GM19372 (cell line): Measurements from ENCODE around the gene MAML2.

Experiments used
- ATAC-seq: cut with Tn5 transposase; IDR thresholded peaks from one replicate; pipeline ENCODE4 v1.9.1; 2021; ENCODE audit warnings: mild to moderate bottlenecking, low read depth, moderate library complexity; ENCODE audit not compliant: unreplicated experiment

MAML2 gene

DNA sequence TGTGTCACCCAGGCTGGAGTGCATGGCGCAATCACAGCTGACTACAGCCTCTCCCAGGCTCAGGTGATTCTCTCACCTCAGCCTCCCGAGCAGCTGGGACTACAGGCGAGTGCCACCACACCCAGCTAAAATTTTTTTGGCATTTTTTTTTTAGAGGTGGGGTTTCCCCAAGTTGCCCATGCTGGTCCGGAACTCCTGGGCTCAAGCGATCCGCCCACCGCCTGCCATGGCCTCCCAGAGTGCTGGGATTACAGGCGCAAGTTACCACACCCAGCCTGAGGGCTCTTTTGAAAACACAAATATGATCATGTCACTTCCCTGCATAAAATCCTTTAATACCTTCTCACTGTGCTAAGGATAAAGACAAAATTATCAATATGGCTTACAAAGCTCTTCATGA, 88.1 kb downstream of the MAML2 start:
- no peak for ATAC-seq

DNA sequence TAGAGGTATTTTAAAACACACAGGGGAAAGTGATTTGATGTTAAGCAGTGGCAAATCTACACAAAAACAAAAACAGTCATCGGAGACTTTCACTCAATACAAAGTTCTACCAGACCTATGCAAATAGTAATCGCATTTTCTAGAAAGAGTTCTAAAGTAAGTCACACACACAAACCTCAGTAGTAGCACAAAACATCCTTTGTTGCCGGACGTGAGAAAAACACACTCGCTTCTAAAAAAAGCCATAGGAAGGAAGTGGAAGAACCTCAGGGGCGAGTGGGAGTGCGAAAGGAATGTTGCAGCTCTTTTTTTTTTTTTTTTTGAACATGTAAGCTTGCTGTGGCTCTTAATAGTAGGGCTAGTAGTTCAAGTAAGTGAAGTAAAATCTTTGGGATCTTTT, 88.9 kb downstream of the MAML2 start:
- peak; percentile 52 for ATAC-seq

DNA sequence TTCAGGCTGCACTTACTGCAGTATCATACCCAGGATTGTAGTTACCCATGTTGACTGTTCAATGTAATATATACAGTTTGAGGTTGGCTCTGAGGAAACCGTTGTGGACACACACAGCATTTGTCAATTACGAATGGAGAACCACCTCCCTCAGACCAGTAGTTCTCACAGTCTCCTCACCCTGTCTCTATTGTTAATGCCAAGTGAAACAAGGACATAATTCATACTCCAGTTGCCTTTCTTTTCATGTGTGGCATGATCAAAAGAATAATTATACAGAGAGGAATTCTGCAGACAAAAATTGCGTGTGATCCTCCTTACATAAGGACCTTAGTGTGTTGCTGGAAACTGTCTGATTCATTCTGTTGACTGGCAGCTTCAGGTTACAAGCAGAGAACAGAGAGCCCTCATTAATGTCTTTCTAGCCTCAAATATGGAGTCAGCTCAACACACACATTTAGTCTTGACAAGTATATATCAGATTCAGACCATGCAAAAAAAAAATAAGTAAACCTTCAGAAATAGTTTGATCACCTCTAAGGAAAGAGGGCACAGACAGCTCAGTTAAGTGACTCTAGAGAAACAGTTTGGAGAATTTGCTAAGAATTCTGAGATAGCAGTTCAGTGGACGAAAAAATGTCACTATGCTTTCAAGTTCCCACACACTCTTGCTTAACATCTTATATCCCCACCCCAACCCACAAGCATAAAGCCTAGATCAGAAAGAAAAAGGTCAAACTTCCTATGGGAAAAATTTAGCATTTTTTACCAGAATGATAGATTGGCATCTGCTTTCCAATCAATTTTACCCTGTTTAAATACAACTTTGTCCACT, 96.1 kb downstream of the MAML2 start:
- ATAC-seq = no peak

DNA sequence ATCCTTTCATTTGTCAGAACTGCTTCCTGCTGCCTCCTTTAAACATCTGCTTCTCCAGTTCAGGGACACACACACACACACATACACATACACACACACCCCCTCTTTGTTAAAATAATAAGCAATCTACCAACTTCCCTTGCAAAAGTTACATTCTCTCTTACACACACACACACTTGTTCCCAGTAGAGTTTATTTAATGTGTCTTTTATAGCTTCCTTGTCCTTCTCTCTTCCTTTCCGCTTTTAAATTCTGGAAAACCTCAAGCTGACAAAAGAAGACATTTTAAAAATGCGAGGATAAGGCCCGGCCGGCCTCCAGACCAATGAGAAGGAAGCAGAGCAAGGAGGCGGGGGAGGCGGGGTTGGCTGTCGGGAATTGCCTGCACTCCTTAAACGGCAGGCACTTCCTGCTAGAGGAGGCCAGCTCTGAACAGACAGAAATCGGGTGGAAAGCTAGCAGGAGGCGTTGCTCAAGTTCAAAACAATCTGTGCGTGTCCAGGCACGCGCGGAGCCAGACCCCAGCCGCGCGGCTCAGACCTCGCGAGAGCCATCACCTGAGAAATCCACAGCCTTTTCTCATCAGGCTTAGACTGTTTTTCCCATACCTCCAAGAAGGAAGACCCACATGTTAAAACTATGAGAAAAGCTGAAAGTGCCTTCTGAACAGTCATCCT, 99.9 kb downstream of the MAML2 start:
- ATAC-seq = peak; percentile 97

DNA sequence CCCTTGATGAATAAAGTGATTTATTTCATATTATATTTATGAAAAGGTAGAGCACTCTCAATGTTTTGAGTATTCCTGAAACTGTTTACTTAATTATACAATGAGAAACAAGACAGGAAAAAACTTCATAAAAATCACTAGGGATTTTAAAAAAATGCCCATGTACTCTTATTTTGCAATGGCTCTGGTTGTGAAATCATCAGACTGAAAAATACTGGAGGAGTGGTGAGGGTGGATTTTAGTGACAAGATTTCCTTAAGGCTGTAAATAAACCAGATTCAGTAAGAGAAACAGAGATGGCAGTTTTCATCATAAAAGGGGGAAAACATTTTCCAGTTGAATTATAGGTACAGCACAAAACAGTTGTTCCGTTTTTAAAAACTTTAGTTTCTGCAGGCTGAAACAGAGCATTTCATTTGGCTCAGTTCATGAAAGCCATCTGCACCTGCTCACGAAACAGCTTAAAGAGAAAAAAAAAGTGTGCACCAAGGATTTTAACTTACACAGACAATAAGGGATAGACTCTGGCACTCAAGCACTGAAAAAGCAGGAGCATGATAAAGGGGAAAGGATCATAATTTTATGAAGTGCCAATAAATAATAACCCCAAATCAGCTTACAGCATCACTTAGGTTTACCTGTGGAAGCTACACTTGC, 100.7 kb downstream of the MAML2 start:
- no peak for ATAC-seq

DNA sequence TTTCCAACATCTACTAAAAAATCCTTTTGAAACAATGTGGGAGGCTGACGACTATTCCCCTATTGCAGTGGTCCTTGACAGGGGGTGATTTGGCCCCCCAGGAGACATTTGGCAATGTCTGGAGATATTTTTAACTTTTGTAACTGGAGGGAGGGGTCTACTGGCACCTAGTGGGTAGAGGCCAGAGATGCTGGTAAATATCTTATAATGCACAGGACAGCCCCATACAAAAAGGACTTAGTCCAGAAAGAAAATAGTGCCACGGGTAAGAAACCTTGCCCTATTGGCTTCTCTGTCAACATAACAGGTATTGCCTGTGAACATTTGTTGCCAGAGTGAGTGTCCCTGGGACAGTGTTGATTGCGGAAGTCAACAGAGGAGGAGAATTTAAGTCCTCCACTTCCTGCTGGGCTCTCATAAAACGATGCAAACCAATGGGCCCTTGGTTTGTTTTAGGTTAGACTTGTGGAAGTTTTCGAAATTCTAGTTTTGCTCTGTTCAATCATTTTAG, 101.6 kb downstream of the MAML2 start:
- no peak for ATAC-seq

DNA sequence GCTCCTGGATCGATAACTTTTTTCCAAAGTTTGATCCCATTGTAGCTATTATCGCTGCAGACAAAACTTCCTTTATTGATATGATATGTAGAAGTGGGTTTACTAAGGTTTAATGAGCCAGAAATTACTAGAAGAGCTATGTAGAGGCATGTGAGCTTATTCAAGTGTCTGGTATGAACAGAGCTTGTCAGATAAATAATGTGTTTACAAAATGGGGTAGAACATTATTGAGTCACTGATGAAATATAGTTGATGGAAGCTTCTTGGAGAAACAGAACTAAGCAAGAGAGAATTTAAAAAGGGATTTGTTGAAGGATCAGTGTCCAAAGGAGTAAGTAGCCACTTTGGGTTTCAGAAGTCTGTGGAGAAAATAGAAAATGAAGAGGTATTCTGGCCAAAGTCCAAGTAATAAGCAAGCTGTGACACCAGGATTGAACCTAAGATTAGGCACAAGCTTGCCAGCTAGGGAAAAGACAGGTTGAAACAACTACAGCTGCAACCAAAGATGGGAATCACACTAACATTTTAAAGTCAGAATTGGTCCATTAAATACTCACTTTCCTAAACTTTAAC, 104.3 kb downstream of the MAML2 start:
- ATAC-seq = no peak

DNA sequence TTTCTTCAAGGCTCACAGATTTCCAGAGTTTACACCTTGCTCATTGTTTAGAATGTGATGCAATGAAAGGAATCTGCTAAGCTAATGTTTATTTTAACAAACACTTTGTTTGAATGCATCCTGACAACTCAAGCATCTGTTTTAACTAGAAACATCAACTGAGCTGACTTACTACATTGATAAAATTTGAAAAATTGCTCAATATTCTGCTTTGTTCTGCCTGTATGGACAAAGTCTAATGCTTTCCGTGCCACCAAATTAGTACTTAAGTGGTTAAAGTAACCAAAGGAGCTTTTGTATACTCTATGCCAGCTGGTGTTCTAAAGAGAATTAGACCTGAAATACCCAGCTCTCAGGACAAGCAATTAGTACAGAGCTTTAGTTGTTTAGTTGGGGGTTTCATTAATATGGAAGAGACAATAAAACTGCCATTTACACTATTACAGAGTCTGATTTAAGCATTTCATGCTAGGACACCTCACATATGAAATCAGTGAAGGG, 105.2 kb downstream of the MAML2 start:
- ATAC-seq = no peak

DNA sequence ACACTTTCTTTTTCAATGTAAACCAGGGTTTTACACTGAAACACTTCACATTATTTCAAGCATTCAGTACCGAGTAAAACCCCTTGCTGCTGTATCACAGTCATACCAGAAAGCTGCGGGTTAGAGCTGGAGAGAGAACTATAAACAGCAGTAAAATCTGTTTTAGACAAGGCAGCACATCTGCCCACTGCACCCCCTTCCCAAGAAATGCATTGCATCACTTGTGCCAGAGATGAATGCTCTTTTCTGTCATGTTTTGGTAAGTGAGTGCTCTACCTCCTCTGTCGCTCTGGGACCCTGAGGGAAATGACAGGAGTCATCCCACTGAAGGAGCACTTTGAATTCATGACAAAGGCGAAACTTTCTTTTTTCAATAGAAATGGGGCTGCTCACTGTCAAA, 107.2 kb downstream of the MAML2 start:
- ATAC-seq = no peak

DNA sequence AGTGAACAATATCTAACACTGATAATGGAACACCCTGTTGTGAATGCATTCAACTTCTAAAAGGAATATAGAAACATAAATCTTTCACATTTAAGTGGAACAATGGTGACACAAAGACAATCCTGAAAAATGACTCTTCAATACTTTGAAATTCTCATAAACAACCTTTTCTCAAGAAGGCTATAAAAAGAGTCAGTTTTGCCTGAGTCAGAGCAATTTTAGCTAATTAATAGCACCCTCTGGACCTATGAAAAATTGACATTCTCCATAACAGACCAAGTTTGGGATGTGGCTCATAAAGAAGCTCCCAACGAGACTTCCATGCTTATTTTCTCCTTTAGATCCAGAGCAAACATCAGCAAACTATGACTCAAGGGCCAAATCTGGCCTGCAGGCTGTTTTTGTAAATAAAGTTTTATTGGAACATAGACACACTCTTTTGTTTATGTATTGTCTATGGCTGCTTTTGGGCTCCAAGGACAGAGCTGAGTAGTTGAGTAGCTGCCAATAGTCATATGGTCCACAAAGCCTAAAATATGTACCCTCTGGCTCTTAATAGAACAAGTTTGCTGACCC, 108.0 kb downstream of the MAML2 start:
- ATAC-seq = no peak

DNA sequence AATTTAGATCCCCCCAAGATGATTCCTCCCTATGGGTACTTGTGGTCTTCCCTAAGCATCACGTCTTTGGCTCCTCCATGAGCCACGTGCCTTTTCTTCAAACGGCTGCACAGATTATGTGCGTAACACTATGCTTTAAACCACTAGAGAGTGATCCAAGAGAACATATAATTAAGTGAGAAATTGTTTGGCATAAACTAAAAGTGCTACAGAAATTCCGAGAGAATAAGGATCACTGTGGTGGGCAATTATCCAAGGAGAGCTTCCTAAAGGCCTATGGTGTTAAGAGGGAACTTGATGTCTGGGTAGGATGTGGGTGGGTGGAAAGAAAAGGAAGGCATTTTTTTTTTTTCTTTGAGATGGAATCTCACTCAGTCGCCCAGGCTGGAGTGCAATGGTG, 110.9 kb downstream of the MAML2 start:
- no peak for ATAC-seq

DNA sequence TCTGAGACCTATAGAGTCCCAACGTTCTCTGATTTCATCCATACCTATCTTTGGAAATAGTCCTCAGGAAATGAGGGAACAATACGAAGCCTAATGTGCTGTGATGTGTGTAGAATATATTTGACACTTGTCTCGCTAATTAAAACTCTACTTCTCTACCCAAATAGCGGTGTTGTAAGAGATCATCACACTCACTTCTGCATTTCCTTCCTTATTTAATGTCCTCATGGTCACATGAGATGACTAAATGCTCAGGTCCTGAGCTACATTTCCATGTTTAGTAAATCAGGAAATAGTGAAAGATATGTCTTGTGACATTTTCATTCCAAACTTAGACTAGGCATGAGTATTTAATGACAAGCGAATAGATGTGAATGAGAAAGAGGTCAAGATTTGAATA, 112.3 kb downstream of the MAML2 start:
- ATAC-seq = no peak

DNA sequence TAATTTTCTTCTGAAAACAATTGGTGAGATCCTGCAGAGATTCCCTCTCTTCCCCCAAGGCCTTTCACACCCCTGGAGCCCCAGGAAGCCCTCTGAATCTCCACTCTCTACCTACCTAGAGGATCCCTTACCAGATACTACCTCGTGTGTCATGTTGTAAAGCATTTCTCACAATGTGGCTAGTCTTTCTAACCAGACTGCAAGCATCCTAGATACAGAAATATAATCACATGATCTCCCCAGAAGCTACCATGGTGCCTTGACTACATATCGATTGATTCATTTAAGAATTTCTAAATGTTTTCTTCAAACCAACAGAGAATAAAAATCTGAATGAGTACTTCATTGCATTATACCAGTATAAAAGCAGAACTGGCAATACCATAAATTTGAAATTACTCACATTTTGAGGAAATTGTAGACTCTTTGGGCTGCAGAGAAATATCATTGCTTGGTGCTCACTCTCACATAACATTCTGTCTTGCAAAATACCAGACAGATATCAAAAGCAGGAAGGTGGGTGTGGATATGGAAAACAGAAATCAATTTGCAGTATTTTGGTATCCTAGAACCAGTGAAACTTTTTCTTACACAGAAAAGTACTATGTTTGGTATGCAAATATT, 113.5 kb downstream of the MAML2 start:
- ATAC-seq = no peak

DNA sequence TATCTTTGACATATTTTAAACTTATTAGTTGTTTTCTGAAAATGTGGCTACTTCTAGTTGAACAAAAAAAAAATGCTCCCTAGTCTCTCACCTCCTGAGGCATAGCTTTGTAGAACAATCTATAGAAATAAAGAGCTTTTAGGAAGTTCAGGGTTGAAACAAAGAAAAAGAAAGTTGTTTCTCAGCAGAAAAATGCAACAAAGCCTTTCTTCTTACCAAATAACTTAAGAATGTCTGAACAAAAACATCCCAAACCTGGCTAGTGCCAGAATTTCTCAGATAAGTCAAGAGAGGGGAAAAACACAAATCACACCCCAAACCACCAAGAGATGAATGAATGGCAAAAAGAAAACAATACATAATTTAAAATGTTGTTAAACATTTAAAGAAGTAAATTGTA, 114.1 kb downstream of the MAML2 start:
- ATAC-seq = no peak

DNA sequence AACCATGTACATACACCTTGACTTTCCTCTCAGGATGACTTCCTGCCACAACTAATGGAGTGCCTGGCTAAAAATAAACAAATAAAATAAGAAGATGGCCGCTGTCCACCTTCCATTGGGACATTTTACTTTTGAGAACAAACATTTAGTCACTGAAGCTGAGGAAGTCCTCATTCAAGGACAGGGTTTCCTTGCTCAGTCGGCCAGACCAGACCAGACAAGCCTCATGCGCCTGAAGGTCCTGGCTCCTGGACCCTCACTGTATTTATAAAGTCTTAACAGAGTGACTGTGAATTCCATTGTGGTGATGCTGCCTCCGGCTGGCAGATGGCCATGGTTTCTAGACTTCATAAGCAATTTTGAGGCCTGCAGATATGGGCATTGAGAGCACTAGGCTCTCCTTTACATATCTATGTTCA, 114.5 kb downstream of the MAML2 start:
- ATAC-seq = no peak

DNA sequence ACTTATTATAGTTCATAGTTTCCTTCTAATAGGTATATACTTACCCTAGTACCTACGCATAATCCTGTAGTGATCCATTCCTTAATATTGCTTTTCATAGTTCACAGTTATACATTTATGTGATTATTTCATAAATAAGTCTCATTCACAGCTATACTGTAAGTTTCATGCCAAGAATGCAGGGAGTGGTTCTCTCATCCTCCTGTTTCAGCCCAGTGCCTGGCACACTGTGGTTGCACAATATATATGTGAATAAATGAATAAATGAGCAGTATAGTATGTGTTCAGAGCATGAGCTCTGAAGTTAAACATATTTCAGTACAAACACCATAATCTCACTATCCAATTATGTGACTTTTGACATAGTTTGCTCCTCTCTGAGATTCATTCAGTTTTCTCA, 115.8 kb downstream of the MAML2 start:
- no peak for ATAC-seq

DNA sequence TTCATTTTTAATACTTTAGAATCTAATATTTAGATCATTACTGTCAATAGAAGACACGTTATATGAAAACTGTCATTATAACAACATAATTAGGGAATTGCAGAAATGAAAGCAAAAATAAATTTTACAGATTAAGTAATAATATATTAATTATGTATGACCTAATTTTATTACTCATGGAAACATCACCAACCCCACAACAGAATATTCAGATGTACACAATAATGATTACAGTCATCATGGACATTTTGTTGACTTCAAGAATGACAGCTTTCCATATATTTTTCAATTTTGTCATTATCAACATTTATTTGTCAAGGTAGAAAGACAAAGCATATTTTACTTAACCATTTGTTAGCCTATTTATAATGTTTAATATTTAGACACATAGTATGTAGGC, 119.9 kb downstream of the MAML2 start:
- no peak for ATAC-seq

DNA sequence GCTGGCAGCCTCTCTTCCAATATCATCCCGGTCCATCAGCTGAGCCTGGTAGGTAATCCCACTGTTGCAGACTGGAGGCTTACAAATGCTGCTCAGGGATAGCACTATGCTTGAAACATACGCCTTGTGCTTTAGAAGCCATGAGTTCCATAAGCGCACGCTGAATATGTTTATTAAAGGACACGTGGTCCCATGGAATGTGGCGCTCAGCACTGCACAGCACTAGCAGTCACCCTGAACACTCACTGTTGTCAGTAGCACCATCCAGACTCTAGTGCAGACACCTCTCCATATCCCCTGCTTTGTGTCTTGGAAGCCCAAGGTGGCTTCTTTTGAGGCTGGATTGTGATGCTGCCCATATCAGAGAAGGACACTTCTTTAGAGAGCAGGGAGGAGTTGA, 120.9 kb downstream of the MAML2 start:
- ATAC-seq = no peak

DNA sequence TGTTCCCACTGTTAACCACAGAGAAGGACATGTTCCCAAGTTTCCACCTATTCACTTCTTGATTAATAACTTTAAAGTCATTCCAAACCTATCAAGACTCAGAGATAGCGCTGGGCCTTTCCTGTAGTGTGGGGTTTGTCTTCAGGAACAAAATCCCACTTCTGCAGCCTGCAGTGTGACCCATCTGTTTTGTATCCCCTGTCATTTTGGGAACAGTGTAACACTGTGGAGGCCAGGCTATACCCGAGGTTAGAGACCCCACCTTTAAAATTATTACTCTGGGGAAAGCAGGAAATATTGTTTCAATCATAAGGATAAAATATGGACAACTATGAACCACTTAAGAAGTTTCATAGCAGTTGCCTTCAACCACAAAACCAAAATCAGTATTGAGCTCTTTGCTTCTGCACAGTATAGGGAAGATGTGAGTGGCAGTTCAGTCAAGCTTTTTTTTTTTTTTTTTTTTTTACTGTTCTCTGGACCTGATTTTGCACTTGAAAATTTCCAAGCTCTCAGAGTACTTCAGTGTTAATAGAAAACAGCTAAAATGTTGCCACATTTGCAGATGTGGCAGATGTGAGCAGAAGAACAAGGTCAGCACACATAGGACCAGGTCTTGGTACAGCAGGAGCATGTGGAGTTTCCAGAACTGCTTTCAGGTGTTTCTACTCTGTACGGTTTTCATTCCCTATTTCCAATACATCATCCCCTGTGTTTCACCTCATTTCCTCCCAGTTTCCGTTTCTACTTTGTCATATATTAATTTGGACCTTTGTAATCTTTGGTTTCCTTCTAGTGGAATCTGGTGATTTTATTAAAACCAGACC, 121.5 kb downstream of the MAML2 start:
- ATAC-seq = no peak
